Measurements from ENCODE around the gene CFAP298.

DNA sequence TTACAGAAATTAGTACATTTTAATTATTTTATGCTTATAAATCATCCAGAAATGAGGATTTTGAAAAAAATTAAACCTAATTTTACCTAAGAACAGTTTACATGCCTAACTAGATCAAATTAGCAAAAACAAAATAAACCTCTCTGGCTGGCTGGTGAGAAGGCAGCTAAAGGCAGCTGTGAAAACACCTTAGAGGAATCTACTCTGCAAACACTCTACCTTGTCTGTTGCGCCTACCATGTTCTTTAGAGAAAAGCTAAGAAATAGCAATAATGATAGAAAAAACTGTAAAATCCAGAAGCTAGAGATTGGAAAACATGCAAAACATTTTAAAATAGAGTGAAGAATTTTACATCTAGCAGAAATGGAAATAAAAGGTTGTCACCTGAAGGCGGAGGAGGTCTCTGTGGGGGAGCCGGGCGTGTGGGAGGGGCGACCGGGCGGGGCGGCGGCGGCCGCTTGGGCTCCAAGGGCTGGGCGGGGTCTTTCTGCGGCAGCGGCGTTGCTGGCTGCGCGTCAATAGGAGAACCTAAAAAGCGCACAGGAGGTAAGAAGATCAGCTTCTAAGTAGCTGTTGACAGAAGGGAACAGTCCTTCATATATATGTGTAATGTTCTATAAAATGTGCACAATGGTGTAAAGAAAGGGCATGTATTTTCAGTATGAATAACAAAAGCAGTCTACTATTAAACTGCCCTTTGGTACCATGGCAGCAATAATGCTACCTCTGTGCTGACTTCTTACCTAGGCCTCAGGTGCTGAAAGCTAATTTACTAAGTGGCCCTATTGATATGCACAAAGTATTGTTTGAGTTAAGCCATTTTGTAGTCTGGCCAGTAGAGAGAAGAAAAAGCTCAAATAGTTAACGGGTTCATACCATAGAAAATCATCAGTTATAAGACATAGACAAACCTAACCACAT lies 33.3 kb upstream of the CFAP298 start:
- no peak for TF ChIP-seq YY1 (IDR thresholded peaks at IDR 0.05; ENCODE audit: insufficient read depth, insufficient read length)
- TF ChIP-seq ZNF274 (IDR thresholded peaks at IDR 0.05; ENCODE audit: low read depth, low read length) = no peak
- no peak for TF ChIP-seq SUZ12 (IDR thresholded peaks at IDR 0.05; ENCODE audit: extremely low read depth, insufficient read depth, insufficient read length)
